GM18508 (cell line): Measurements from ENCODE around the gene FAM204A.

Source experiments
- ATAC-seq: cut with Tn5 transposase; IDR thresholded peaks from one replicate; pipeline ENCODE4 v1.9.1; 2021; ENCODE audit warnings: moderate number of reproducible peaks; ENCODE audit not compliant: insufficient read depth, unreplicated experiment

FAM204A gene

GRCh38 chr10:118287076-118287806 is 54.9 kb downstream of the FAM204A start:
- no peak for ATAC-seq

GRCh38 chr10:118286051-118286838 is 55.9 kb downstream of the FAM204A start:
- no peak for ATAC-seq

- no peak for ATAC-seq
Observed at GRCh38 chr10:118282670-118283069, 59.5 kb downstream of the FAM204A start.

- no peak for ATAC-seq
Observed at GRCh38 chr10:118278649-118279048, 63.5 kb downstream of the FAM204A start.

- no peak for ATAC-seq
Observed at GRCh38 chr10:118277871-118278270, 64.3 kb downstream of the FAM204A start.

GRCh38 chr10:118276727-118277126 is 65.4 kb downstream of the FAM204A start:
- no peak for ATAC-seq

- ATAC-seq: no peak
Observed at GRCh38 chr10:118276204-118276603, 65.9 kb downstream of the FAM204A start.

- no peak for ATAC-seq
Observed at GRCh38 chr10:118273662-118274061, 68.5 kb downstream of the FAM204A start.

GRCh38 chr10:118272767-118273166 is 69.4 kb downstream of the FAM204A start:
- no peak for ATAC-seq

GRCh38 chr10:118272149-118272721 is 69.9 kb downstream of the FAM204A start:
- ATAC-seq: no peak

- ATAC-seq: no peak
Observed at GRCh38 chr10:118271671-118272070, 70.5 kb downstream of the FAM204A start.

- ATAC-seq: no peak
Observed at GRCh38 chr10:118266098-118266748, 75.9 kb downstream of the FAM204A start.

- ATAC-seq: no peak
Observed at GRCh38 chr10:118264838-118265470, 77.2 kb downstream of the FAM204A start.

- no peak for ATAC-seq
Observed at GRCh38 chr10:118264252-118264651, 77.9 kb downstream of the FAM204A start.

- ATAC-seq: no peak
Observed at GRCh38 chr10:118262538-118262937, 79.6 kb downstream of the FAM204A start.

GRCh38 chr10:118259288-118259906 is 82.7 kb downstream of the FAM204A start:
- ATAC-seq: no peak

GRCh38 chr10:118258285-118258684 is 83.8 kb downstream of the FAM204A start:
- no peak for ATAC-seq

- ATAC-seq: no peak
Observed at GRCh38 chr10:118256825-118257570, 85.1 kb downstream of the FAM204A start.

GRCh38 chr10:118256209-118256608 is 85.9 kb downstream of the FAM204A start:
- ATAC-seq: no peak
